SHP77 (cell line): ENCODE data around the gene WNK2.
"Not testable (repeated sequence)": the region's sequence is repeated elsewhere in the genome, so short reads cannot be mapped to it uniquely, and the experiment has no call there.

Experiments
- DNase-seq, 2 experiments: peaks; one replicate each; lab custom pipeline; 2025; lab: John Stamatoyannopoulos, UW

WNK2 gene

DNA sequence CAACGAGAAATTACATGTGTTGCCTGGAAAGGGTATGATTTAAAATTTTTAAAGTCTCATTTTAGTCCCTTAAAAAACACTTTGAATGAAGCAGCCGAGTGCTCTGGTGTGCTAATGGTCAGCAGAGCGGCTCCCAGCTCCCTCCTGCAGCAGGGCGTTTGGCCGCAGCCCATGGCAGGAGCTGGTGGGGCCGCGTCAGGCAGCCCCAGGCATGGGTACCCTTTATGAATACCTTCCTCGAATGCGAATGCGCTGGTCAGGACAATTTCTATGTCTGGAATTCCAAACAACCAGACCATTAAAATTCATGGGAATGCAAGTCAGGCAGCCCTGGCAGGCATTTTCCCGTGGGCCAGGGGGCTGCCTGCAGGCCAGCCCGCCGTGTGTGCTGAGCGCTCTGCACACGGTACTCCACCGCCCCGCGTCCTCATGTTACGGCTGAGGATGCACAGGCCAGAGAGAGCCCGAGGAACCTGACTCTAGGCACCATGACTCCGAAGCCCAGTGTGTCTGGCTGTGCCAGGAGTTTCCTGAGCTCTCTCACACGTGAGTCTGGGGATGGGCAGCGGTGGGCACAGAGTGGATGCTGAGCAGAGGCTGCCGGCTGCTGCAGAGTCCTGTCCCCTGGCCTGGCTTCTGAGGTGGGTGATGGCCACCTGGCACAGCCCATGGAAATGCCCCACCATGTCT lies 123.7 kb downstream of the WNK2 start:
- DNase-seq: no peak

DNA sequence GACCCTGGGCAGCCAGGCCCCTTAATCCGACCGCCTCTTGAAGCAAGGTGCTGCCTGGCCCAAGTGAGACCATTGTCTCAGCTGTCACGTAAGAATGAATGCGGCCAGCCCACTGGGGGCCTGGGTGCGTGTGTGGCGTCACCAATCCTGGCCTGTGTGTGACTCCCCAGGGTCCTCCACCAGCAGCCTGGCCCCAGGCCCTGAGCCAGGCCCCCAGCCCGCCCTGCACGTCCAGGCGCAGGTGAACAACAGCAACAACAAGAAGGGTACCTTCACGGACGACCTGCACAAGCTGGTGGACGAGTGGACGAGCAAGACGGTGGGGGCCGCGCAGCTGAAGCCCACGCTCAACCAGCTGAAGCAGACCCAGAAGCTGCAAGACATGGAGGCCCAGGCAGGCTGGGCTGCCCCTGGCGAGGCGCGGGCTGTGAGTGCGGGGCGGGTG lies 124.2 kb downstream of the WNK2 start:
- no peak for DNase-seq

DNA sequence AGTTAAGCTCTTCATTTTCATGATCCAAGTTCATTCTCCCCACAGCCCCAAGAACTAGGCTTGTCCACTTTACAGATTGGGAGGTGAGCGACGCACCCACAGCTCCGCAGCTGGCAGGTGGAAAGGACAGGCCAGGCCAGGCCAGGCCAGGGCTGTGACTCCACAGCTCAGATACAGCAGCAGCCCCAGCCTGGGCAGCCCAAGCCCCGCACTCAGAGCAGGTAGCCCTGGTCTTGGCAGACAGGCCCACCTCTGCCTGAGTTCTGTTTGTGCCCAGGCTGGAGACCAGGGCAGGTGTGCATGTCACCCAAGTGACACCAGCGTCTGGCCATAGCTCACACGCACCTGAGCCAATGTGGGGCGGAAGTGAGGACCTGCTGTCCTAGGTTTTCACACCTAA lies 124.7 kb downstream of the WNK2 start:
- no peak for DNase-seq

DNA sequence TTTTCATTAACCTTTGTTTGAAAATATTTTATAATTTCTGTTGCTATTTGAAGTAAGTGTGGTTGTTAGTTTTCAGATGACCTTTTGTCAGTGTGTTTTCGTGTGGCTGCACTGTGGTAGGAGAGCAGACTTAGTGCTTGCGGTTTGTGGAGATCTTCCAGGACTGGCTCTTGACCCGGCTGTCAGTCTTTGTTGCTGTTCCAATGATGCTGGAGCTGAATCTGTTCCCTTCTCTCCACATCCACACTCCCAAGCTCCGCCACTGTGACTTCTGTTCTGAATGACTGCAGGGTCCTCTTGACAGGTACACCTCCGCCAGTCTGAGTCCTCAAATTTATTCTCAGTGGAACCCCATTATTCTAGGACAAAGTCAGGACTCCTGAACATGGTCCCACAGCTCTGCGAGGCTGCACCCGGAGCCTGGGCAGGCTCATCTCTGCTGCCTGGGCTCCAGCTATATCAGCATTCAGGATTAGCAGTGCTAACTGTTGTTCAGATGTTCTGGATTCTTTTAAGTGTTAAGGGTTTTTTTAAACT lies 126.0 kb downstream of the WNK2 start:
- DNase-seq: no peak

DNA sequence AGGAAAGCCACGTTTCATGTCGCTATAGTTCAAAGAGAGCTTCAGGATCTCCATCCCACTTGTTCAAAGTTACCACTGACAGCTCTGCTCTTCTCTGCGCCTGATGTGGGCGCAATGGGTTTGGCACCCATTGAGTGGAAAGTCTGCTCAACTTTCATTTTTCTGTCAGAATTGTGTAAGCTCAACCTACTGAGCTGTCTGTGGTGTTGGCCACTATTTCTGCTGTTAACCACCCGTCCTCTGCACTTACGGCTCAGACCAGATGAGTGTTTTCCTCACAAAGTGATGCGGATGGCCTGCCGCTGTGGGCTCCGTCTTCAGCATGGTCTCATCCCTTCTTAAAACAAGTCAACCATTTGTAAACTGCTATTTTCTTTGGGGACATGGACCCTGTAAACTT lies 131.2 kb downstream of the WNK2 start:
- DNase-seq: no peak

DNA sequence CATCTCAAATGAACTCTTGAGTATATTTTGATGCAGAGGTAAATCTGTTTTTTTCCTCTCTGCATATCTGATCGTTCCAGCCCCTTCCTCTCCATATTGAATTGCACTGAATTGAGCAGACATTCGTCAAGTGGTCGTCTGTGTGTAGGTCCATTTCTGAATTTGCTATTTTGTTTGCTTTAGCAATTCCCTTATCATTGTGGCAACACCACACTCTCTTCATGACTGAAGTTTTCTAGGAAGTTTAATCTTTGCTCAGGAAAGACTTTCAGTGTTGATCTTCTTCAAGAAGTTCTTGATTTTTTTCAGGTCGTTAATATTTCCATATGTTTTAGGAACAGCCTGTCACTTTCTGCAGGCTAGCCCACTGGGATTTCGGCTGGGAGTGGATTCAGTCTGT lies 132.0 kb downstream of the WNK2 start:
- no peak for DNase-seq

DNA sequence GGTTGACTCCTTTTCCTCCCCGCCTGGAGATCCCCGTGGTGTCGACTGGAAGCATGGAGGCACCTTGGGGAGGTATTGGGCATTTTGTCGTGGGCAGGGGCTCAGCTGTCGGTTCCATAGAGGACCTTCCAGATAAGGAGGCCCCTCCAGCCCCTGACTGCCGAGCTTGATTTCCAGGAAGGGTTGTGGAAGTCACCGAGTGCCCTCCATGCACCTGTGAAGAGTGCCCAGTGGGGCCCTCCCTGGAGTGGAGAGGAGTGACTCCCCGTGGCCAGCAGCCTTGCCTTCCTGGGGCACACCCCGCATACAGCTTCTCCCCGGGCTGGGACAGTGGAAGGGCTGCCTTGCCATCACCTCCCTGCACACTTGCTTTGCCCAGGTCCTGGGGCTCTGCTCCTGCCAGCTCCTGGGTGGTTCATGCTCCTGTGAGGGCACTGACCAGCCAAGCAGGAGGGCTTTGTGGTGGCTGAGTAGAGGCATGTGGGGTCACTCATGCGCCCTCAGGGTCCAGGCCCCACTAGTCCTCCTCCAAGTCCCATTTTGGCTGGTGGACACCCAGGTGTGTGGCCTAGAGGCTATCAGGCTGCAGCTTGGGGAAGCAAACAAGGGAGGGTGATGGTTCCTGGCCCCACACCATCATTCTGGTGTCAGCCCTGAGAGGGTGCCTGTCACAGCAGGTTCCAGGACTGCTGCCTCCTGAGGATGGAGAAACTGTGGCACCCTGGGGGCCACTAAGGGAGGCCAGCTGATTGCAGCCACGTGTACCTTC lies 133.0 kb downstream of the WNK2 start:
- DNase-seq: no peak

DNA sequence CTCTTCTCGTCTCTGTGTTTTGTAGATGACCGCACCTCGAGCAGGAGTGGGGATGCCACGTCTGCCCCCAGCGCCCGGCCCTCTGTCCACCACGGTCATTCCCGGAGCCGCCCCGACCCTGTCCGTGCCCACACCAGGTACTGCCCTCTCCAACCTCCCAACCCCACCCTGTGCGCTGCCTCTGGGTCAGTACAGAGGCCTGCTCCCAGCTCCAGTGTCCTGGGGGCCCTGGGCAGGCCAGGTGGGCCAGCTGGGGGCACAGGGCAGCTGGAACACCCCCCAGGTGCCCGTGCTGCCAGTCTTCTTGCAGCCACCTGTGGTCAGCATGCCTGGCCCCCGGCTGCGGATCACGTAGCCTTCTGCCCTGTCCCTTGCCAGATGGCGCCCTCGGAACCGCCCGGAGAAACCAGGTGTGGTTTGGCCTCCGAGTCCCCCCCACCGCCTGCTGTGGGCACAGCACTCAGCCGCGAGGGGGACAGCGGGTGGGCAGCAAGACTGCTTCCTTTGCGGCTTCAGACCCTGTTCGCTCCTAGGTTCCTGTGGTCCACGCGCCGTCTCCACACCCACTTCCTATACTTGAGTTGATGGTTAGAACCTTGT lies 133.7 kb downstream of the WNK2 start:
- DNase-seq: no peak

DNA sequence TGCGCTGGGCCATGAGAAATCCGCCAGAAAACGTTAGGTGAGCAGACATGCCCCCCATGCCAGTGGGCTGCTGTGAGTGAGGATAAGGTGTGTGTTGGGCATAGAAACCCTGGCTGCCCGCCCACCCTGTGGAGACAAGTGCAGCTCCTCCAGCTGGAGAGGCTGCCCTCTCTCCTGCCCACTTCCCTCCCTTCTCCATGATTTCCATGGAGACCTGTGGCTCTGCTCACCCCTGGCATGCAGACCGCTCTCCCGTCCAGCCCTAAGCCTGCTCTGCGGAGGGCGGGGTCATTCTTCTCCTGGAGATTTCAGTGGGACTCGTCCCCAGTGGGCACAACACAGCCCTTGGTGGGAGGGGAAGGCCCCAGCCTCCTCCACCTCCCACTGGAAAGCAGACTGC lies 134.5 kb downstream of the WNK2 start:
- DNase-seq: no peak

DNA sequence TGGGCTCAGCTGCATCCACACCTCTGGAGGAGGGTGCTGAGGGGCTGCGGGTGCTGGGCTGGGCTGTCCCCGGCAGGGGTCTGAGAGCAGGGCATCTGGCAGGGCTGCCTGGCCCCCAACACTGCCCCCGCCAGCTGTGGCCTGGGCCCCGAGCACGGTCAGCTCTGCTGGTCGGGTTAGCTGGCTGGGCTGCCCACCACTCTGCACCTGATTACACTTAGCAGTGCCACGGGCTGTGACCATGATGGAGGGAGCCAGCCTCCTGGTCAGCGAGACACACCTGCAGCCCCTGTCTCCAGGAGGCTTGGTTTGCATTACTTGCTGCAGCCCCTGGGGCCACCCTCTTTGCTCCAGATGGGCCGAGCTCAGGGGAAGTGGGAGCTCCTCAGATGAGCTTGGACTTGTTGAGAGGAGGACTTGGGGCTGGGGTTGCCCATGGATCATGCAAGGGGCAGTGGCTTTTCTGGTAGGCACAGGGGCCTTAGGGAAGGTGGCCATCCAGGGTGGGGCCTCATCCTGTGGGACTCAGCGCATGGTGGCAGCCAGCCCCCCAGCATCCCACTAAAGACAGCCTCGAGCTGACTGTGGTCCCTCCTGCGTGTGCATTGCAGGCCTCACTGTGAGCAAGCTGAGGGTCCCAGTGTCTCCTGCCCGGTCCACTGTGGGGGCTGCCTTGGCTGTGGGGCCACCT lies 135.5 kb downstream of the WNK2 start:
- DNase-seq: no peak

DNA sequence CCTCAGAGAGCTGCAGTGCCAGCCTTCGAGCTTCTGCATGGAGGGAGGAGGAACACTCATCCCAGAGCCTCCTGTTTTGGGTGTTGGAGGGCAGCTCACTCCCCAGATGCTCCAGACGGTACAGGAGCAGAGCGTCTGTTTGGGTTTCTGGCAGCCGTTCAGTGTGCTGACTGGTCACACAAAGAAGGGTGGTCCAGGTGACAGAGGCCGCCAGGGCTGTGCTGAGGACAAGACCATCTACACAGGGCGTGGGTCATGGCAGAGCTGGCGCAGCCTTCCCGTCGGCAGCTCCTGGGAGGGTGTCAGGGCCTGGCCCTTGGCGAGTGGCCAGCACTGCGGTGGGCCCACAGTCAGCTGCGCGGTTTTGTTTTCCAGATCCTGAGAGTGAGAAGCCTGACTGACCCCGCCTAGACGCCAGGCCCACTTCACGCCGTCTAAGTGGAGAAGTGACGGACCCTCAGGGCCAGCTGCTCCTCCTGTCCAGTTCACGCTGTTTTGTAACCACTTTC lies 136.1 kb downstream of the WNK2 start:
- peak; percentile 22 to 42 for DNase-seq

DNA sequence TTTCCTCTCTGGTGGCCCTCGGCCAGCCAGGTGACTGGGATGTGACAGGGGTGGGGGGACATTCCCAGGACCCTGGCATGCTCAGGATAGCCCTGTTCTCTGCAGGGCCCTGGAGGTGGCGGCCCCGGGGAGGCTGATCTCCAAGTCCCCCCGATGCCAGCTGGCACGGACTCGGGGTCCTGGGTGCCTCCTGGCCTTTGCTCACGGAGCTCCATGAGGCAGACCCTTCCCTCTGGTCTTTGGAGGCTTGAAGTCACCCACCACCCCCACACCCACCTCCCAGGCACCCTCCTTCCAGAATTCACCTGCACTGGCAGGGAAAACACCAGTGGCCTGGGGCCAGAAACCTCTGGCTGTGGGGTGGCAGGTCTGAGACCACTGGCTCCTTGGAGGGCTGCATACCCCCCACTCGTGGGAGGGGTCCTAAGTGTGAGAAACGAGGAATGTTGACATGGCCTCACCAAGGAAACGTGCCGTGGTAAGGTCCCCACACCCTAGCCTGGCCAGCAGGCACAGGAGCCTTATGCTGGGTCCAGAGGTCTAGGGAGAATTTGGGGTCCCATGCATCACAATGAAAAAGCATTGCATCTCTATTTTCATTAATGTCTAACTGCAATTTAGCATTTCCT lies 136.8 kb downstream of the WNK2 start:
- DNase-seq: no peak

DNA sequence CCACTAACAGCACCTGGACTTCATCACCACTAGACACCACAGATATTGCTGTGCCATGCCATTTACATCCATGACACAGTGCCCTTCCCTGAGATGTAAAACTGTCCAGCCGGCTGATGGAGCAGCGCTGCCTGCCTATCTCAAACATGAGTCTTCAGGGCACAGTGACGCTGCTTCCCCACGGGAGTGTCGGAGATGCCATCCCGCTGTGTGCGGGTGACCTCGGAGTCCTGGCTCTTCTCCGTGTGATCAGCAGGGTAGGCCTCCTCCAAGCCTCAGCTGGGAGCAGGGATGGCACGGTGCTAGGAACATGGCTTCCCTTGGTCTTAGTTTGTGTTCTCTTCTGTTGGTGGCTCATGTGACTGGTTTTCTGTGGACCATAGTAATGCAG lies 137.3 kb downstream of the WNK2 start:
- no peak for DNase-seq

DNA sequence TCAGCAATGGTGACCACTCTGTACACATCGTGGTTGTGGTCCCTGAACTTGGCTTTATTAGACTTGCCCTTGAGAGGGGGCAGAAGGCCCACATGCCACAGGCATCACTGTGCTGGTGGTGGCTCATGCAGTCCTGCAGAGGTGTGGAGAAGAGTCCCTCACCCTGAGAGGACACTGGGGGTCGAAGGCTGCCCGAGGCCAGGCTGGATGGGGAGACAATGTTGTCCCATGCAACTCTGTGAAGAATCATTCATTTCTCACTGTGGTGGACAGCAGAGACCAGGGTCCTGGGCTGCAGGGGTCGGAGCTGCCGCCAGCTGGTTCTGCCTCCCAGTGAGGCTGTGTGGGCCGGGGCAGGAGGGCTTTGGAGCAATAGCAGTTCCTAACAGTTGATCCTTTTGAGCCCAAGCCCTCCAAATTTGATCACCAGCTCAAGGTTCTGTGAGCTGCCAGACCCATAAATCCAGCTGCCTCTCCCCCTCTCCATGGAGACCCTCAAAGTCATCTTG lies 139.6 kb downstream of the WNK2 start:
- not testable (repeated sequence) for DNase-seq

DNA sequence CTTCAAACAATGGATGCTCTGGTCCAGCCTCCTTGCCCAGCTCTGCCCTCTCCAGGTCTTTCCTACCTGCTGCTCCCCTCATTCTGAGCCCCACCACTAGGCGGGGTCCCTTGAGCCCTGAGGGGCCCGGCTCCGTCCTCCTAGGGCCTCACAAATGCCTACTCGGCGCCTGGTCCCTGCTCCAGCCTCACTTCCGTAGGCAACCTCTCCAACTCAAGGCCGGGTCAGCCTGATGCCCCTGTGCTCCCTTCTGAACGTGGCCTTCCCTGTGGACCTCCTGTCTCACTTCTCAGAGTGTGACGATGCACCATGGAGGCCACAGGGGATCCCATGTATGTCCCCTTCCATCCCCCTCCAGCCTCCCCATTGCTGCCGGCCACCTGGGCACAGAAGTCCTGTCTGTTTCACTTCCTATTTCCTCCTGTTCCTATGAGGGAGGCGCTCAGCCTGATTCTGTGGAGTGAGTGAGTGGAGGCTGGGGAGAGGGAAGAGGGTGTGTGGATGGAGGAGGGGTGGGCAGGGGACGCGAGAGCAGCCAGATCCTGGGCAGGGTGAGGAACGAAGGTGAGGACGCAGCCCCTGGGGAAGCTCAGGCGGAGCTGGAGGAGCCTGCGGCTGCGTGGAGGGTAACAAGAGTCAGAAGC lies 140.4 kb downstream of the WNK2 start:
- no peak for DNase-seq

DNA sequence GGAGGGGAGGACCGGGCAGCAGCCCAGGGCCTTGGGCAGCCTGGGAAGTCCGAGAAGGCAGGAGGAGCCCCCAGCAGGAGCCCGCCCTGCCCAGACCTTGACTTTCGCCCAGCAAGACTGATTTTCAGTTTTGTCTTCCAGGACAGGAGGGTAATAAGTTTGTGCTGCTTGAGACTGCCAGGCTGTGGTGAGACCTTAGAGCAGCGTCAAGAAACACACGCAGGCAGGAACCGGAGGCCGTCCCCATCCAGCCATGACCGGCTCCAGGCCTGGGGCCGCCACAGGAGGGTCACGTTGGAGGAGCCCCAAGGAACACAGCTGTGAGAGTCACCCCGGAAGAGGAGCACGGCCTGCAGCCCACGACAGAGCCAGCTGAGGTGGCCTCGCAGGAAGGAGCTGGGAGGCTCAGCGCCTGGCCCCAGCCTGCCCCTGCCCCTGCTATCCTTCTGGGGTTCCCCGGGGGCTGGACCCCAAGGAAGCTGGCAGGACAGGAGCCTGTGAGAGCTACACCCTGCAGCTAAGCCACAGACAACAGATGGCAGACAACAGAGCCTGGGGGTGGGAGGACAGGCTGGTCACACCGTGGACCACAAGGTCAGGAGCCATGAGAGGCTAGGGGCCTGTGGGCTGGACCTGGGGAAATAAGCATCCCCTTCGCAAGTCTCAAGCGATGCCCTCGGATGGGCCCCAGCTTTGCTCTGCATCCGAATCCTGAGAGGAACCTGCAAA lies 141.5 kb downstream of the WNK2 start:
- DNase-seq: no peak

DNA sequence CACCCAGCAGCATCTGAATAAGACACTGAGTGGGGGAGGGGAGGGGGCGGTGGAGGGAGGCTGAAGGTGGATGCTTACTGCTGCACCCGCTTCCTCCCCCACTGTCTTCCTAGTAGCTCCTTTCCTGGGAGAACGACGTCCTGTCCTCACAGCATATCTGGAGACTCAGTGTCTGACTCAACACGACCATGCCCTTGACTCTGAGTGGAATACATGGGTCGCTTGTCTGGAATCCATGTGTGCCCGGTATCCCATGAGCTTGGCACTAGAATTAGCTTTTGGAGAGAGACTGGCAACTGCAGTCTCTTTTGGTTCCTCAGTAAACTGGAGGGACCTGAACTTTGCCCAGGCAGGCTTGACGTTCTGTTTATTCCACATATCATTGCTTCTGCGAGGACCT lies 142.1 kb downstream of the WNK2 start:
- no peak for DNase-seq

DNA sequence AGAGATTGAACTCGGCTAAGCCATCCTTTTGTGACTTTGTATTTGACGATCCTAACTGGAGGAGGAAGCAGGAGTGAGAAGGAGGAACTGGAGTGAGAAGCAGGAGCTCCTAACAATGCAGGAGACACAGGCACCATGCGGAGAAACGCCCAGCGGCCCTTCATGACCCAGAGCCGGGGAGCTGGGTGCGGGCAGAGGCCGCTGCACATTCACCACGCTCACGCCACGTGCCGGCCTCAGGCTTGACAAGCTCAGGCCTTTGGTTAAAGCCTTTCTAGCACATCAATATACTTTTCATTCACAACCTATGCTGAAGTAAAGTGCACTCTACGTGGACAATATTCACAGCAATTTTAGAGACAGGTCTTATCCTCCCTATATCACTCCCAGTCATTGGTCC lies 142.7 kb downstream of the WNK2 start:
- DNase-seq: no peak

DNA sequence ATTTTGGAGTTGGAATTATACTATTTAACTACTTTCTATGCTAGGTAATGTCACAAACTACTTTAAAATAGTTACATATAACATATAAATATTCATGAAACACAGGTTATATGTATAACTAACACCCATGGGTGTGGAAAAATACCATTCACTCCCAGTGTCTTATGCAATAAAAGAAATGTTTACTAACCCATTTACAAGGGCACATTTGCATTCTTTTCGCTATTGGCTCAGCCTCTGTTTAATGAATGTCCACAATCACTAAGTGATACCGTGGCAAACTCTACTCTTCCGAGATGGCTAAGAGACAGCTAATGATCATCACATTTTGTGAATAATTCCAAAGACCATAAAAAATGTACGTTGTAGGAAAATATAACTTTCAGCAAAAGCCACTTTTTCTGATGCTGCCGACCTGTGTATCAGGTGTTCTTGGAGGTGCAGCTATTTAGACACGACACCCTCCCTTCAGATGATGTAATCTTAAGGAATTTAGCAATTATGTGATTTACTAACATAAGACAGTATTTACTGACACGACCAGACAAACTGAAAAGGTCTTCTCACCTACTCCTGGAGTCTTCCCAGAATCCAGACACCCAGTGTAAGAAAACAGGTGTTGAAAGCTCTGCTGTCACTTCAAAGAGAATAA lies 145.8 kb downstream of the WNK2 start:
- no peak for DNase-seq

DNA sequence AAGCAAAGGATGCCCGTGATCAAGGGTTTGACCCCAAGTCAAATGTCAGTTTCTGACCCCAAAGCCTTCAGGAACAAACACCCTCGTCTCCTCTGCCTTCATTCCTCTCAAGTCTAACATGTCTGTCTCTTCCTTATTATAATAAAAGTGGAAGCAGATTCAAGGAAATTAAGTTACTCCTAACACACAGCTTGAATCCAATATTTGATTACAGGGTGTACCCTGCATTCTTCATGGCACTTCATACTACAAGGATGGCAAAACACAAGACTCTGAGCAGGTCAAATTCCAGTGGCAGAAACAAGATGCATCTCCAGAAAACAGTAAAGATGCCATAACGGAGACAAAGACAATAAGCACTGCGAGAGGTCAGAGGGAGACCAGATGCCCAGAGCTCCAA lies 148.4 kb downstream of the WNK2 start:
- DNase-seq: no peak
